GM12801 (cell line): ENCODE data around the gene GALNT9.

Source experiments
- CTCF ChIP-seq: IDR thresholded peaks from one replicate; pipeline ENCODE4 v1.5.1; 2011; ENCODE audit warnings: control low read depth; ENCODE audit not compliant: insufficient read length; ENCODE audit errors: extremely low read depth

Gene GALNT9

GRCh38 chr12:132247718-132248452 lies 81.5 kb downstream of the GALNT9 start:
- TF ChIP-seq CTCF = no peak

GRCh38 chr12:132246997-132247717 lies 82.2 kb downstream of the GALNT9 start:
- TF ChIP-seq CTCF = no peak

GRCh38 chr12:132245521-132246101 lies 83.8 kb downstream of the GALNT9 start:
- no peak for TF ChIP-seq CTCF

- no peak for TF ChIP-seq CTCF
These were observed 84.6 kb downstream of the GALNT9 start for GRCh38 chr12:132244724-132245295.

- no peak for TF ChIP-seq CTCF
These were observed 85.6 kb downstream of the GALNT9 start for GRCh38 chr12:132243596-132244310.

- TF ChIP-seq CTCF = no peak
These were observed 89.4 kb downstream of the GALNT9 start for GRCh38 chr12:132239796-132240668.
